ENCODE measurements around the gene GIPC3.

GIPC3 gene

GRCh38 chr19:3604987-3605343, 19.7 kb downstream of the GIPC3 start:
- DNase-seq (ENCODE audit: low read depth, low spot score): no peak

DNA sequence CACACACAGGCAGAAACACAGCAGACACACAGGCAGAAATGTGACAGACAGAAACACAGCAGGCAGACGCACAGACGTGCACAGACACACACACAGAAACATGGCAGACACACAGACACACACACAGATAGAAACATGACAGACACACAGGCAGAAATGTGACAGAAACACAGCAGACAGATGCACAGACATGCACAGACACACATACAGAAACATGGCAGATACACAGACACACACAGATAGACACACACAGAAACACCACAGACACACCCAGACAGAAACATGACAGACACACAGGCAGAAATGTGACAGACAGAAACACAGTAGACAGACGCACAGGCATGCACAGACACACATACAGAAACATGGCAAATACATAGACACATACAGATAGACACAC, 20.1 kb downstream of the GIPC3 start:
- DNase-seq (ENCODE audit: low read depth, low spot score): no peak

DNA sequence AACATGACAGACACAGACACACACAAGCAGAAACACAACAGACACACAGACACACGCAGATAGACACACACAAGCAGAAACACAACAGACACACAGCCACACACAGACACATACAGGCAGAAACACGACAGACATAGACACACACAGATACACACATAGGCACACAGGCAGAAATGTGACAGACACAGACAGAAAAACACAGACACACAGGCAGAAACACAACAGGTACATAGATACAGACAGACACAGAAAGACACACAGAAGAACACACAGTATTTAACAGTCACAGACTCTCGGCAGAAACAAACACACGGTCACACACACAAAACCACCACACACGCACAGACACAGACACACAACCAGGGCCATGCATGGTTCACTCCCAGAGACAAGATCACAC, 20.5 kb downstream of the GIPC3 start:
- no peak for DNase-seq (ENCODE audit: low read depth, low spot score)

DNA sequence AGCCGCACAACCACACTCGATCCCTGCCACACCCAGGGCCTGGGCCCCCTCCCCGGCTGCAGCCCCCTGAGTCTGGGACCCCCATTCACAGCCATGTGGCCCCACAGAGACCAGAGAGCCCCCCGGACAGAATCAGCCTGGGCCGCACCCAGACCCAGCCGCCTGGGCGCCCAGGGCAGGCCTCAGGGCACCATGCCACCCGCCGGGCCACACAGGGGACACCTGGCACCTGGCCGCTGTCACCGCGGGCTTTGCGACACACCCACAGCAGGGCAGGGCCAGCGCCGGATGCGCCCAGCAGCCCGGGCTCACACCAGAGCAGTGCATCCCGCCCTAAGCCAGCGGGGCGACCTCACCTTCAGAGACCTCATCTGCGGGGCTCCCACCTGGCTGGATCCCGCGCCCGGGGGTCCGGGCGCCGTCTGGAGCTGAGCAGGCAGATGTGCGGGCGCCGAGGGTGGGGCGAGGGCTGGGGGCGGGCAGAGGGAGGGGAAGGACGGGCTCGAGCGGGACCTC, 21.0 kb downstream of the GIPC3 start:
- no peak for DNase-seq (ENCODE audit: low read depth, low spot score)

DNA sequence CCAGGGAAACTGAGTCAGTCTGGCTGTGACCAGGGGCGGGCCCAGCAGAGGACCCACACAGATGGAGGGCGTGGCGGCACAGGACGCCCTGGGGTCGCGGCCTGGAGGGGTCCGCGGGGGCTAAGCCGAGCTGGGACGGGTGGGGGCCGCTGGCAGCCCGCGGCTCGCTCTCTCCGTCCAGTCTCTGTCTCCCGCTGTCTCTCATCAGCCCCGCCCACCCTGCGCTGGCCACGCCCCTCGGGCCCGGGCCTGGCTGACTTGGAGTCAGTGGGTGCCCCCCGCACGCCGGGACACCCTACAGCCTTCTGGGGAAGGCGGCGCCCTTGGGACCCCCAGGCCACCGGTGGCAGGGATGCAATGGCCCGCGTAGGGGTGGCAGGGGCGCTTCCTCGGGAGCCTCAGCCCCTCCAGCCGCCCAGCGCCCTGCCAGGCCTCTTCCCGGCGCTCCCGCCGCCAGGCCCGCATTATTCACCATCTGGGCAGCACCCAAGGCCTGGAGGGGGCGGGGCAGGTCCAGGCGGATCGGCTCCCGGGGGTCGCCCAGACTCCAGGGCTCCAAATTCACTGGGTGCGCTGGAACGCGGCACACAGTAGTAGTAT, 21.5 kb downstream of the GIPC3 start, which contains the start of gene TBXA2R:
TBXA2R (minus strand) TSS at position 186 of the 600 bp plus-strand sequence. CDS start 6,241 bp downstream, outside the sequence.
- DNase-seq (ENCODE audit: low read depth, low spot score): peak; percentile 41

DNA sequence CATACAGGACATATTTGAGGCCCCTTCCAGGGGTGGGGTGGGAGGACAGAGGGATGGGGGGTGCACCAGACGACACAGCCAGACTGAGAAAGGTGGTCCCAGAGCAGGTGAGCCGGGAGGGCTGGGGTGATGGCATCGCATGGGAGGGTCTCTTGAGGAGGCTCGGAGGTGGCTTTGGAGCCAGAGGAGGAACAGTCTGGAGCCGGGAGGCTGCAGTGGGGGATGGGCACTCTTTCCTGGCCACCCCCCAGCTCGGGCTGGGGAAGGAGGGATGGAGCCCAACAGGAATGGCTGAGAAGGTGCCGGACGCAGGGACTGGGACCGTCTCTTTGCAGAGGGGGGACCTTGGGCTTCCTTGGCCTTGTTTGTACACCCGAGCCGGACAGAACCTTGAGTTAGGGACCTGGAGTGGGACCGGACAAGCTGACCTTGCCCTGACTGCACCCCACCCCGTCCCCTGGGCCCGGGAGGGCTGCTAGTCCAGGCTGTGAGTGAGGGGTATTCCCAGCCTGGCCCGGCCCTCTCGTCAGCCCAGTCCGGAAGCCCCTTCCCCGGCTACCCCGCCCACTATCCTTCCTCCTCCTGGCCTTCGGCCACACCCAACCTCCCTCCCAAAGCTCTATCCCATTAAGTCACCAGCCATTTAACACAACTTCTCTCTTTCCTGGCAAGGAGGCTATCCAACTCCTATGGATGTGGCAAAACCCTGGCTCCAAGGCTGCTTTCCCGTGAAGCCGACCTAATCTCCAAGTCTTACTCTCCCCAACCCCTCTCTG, 22.2 kb downstream of the GIPC3 start:
- DNase-seq (ENCODE audit: low read depth, low spot score): no peak

GRCh38 chr19:3608079-3608641, 22.9 kb downstream of the GIPC3 start:
- no peak for DNase-seq (ENCODE audit: low read depth, low spot score)

DNA sequence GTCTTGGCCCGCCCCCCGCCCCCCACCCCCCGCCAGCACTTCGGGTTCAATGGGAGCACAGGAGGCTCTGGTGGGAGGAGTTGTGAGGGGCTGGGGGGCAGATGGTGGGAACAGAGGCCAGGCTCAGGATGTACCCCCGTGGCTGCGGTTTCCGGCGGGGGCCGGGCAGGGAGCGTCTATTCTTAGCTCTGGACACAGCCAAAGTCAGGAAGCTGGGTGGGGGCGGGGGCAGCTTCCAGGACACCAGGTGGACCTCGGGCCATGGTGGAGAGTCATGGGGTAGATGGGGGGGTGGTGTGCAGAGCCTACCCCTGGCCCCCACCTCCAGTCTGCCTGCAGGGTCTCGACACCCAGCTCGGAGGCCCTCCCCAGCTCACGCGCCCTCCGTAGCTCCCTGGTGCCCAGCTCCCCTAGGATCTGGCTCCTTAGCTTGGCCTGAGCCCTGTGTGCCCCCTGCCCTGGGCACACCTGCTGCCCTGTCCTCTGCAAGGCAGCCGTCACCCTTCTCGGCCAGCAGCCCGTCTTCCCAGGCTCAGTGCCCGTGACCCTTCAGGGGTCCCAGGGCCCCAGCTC, 23.6 kb downstream of the GIPC3 start:
- no peak for DNase-seq (ENCODE audit: low read depth, low spot score)

GRCh38 chr19:3609779-3610719, 24.8 kb downstream of the GIPC3 start:
- DNase-seq (ENCODE audit: low read depth, low spot score): no peak

GRCh38 chr19:3610745-3611717, 25.8 kb downstream of the GIPC3 start:
- DNase-seq (ENCODE audit: low read depth, low spot score): no peak

- DNase-seq (ENCODE audit: low read depth, low spot score): no peak
These were observed 26.6 kb downstream of the GIPC3 start for GRCh38 chr19:3611841-3612240.

DNA sequence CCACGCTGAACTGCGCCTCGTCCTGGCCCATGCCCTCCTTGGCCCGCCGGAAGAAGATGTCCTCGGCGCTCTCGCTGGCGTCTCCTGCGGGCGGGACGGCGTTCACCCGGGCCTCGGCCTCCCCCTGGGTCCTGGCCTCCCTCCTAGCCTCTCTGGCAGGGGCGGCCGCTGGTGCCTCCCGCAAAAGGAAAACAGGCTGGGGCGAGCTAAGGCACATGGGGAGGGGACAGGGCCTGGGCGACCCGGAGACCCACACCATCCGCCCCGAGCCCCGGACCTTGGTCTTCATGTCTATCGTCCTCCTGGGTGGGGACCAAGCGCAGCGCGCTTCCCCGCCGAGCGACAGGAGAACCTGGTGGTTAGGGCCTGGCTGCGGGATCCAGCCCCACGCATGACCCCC, 27.1 kb downstream of the GIPC3 start:
- DNase-seq (ENCODE audit: low read depth, low spot score): no peak

DNA sequence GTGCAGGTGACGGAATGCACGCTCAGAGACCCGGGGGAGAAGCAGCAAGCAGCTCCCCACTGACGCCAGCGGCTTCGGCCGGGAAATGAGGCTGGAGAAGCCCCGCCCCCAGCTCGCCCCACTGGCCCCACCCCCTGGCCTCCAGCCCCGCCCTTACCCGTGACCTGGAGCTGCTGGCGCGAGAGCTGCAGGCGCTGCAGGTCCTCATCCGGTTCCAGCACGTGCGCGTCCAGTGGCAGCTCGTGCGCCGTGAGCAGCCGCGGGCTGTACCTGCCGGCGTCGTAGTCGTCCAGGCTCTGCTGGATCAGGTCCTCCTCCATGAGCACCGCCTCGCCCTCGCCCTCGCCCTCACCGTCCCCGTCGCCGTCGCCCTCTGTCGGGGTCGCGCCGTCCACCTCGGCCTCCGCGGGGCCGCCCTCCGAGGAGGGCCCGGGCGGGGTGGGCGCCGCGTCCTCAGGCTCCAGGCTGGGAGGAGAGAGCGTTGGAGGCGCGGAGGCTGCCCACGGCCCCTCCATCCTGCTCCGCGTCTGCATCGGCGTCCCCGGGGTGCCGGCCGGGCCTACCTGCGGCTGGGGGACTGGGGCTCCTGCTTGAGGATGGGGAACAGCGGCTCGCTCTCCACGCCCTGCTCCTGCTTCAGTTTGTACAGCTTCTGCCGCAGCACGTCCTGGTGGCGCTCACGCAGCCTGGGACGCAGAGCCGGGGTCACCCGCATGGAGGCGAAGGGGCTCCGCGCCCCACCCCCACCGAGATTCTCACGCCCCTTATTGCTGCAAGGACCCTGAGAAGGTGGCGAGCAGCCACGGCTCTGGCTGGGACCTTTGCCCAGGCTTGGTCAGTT, 27.8 kb downstream of the GIPC3 start:
- DNase-seq (ENCODE audit: low read depth, low spot score): no peak

DNA sequence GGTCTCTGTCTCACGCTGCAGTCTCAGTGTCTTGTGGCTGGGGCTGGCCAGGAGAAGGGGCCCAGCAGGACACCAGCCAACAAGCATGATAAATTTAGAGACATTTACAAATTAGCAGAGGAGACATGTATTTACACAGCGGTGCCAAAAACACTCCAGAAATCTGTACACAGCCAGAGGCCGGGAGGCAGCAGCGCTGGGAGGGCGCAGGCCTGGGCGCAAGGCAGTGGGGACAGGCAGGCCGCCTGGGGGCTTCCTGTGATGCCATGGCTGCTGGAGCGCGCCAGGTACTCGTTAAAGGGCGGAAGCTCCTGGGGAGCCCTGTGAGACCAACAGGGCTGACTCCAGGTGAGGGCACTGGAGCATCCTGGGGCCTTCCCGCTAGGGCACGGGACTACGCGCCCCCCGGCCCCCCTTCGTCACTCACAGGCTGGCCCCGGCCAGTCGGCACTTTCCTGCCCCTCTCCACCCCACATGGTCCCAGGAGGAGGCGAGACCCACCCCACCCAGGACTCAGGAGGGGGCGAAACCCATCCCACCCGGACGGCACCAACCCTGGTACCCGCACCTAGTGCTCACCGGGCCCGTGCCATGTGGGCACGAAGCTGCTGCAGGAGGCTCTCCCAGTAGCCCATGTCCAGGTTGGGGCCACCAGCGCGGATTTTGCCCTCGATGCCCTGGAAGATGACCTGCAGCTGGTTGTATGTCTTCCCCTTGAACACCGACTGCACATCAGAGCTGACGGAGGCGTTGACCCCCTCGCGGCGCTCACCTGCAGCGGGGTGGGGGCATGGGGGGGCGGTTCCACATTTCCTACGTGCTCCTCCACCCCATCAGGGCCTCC, 28.8 kb downstream of the GIPC3 start:
- no peak for DNase-seq (ENCODE audit: low read depth, low spot score)

GRCh38 chr19:3614858-3615505, 29.7 kb downstream of the GIPC3 start:
- no peak for DNase-seq (ENCODE audit: low read depth, low spot score)

DNA sequence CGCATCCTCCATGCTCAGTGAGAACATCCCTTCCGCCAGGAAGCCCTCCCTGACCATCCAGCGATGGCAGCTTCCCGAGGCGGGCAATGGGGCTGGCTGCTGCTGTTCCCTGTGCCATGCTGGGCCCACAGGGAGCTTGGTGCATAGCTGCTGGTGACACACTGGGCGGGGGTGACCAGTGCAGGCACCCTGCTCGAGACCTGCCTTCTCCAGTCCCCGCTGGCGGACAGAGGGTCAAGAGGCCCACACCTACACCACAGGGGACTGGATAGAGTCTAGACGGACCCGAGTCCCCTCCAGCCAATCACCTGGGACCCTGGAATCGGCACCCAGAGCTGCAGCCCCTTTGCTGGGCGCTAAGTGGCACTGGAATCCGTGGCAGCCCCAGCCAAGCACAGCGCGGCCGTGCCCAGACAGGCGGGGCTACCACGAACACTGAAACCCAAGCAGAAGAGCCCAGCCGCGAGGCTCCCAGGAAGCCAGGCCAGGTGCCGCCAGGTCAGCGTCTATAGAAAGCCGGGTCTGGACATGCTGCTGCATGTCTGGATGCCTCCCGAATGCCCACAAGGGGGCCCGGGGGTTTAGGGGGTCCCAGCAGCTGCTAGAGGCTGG, 30.4 kb downstream of the GIPC3 start:
- no peak for DNase-seq (ENCODE audit: low read depth, low spot score)

DNA sequence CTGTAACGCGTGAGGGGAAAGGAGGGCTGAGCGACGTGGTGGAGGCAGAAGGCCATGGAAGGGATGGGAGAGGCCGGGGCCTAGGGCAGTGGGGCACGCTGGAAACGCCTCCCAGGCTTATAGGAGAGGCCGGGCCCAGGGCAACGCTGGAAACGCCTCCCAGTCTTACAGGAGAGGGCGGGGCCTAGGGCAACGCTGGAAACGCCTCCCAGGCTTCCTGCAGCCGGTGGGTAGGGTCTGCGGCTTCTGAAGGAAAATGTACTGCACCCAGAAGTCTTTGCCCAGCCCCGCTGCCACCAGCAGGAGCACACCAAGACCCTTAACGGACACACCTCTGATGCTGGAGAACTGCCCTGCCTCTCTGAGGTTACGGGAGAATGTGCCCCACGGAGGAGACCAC, 32.2 kb downstream of the GIPC3 start:
- DNase-seq (ENCODE audit: low read depth, low spot score): no peak

Data from activated naive CD8-positive, alpha-beta T cell treated with anti-CD3 and anti-CD28 coated beads, Interleukin-2, amount 50 U/mL, for 16 hours (primary cell).